NCI-H1105 treated with DMSO at 0.1 percent for 48 hours (cell line): ENCODE results near the gene GP9.

Experiments
- DNase-seq: peaks from one replicate; lab custom pipeline; 2025; lab: John Stamatoyannopoulos, UW

Gene GP9

DNA sequence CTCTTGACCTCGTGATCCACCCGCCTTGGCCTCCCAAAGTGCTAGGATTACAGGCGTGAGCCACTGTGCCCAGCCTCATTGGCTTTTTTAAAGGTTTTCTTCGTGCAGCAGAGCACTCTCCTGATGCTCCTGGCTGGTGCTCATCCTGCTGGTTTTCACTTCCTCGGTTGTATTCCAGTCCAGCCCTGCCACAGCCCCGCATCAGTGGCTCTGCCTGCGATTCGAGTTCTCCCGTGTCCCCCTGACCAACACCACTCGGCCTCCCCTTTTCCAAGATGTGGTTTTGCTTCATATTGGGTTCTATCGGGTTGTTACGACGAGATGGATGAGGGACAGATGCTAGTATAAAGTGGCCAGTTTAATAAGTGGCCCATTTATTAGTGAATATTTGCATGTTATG is 31.7 kb upstream of the GP9 start:
- no peak for DNase-seq

DNA sequence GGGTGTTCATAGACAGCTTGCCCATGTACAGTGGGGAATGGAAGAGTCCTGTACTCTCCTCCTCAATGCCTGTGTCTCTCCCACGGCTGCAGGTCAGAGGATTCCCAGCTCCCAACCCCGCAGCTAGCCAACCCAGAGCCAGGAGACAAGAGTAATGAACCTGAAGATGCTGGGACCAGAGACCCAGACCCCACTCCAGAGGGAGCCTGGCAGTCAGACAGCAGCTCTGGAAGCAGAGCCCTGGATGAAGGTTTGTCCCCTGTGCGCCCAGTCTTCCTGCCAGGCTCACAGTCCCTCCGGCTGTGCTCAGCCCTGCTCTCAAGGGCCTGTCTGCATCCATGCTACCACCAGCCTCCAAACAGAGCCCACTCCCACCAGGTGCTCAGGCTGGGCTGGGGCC is 30.0 kb upstream of the GP9 start:
- no peak for DNase-seq

DNA sequence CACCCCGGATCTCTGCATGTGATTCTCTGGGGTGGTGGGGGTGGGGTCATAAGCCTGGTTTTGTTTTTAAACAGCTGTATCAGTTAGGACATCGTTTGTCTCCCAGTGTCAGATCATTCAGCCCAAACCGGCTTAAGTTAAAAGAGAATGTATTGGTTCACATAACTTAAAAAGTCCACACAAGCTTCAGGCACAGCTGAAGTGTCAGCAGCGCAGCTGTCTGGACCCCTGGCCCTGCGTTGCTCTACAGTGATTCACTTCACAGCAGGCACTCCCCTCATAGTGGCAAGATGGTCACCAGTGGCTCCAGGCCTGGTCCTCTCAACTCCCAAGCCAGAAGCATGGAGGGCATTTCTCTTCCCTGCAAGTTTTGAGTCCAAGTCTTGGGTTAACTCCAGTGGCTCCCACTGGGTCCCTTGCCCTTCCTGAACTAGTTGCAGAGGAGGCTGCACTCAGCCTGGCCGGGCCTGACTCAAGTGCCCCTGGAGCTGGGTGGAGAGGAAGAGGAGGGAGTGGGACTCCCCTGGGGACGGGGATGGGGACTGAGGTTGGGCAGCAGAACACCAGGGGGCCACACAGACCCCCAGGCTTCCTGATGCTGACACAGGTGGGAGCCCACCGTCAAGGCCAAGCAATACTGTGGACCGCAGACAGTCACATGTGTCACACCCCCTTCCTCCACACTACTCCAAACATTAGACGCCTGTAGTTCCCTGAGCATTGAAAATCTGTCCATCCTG is 28.9 kb upstream of the GP9 start:
- DNase-seq: no peak

DNA sequence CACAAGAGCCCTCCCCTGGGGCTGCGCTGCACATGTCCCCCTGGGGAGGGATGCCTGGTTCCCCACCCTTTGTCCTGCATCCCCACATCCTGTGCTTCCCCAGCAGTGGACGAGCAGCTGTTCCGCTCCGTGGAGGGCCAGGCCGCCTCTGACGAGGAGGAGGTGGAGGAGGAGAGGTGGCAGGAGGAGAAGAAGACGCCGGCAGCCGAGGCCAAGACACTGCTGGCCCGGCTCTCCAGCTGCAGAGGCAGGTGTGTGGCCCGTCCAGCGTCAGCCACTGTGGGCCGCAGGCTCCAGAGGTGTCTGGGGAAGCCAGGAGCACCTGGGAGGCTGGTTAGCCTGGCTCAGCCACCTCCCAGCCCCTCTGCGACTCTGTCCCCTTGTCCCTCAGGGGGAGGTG is 27.9 kb upstream of the GP9 start:
- DNase-seq: no peak

DNA sequence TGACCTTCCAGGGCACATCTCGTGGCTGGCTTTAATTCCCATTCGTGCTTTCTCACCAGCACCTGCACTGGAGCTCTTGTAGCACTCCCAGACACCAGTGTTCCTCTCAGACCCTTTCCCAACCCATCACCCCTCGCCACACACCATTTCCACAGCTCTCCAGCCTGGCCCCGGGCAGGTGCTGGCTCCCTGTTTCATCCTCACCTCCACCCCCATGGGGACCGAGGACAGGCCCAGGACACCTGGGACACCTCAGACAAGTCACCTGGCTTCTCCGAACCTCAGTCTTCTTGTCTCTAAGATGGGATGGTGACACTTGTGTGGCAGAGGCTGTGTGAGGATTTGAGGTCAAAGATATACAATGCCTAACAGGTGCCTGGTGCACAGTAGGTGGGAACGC is 27.4 kb upstream of the GP9 start:
- DNase-seq: no peak

DNA sequence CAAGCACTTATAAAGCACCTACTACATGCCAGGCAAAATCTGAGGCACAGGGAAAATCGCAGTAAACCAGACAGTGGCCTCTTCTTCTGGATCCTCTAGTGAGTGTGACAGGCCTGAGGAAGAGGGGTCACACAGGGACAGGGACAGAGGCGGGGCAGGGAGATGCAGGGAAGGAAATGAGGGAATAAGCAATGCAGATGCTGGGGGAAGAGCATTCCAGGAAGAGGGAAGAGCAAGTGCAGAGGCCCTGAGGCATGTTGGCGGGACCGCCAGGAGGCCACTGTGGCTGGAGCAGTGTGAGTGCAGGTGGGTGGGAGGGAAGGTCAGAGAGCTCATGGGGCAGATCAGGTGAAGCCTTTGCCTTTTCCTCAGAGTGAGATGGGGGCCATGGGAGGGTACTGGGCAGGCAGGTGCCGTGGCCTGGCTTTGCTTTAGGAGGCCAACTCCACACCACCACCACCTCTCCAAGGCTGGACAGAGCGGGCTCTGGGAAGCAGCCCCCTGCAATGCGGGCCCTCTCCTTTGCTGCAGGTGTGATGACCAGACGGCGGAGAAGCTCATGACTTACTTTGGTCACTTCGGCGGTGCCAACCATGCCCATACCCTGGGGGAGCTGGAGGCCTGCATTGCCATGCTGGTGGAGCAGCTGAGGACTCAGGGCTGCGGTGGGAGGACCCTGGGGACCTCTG is 26.8 kb upstream of the GP9 start:
- no peak for DNase-seq

DNA sequence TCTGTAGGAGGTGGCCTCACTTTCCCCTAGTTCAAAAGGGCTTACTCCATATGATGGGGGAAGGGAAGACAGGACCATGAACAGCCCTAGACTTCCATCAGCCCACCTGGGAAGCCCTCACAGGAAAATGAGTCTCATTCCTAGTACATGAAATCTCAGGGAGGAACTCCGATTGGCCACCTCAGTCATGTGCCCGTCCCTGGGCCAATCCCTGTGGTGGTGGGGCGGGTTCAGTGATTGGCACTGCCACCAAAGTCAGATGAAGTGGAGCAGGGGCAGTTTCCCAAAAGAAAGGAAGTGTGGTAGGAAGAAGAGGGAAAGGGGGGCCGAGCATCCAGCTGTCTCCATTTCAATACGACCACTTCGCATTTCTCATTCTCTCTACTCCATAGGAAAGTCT is 25.9 kb upstream of the GP9 start:
- DNase-seq: no peak

DNA sequence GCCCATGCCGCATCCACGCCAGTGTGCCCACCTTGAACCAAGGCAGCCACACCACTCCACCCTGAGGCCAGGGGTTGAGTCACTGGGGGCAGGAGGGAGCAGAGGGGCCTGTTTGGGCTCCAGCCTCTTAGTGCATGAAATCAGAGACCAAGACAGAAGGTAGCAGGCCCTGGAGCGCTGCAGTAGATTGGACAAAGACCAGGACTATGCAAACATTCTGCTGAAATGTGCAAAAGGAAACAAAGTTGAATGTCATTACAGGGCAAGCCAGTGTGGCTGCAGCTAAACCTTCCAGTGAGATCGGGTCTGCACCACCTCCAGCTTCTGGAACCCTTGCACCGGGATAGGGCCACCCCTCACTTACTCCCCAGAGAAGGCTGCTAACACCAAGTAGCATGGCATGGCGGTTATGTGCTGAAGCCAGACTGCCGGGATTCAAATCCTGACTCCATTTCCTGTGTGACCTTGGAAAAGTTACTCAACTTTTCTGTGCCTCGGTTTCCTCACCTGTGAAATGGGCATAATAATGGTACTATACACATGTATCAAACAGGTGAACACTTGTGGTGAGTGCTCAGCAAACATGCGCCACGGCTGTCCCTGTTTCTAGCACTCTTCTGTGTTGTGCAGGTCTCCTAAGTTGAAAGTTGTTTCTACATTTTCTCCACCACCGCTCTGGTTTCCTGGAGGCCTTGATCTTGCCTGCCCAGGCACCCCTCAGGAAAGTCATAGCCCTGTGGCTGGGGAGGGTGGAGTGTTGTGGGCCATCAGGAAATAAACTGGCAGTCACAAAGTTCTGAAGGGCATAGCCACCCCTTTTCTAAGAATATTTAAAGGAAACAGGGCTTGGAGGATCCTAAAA is 25.0 kb upstream of the GP9 start:
- no peak for DNase-seq

DNA sequence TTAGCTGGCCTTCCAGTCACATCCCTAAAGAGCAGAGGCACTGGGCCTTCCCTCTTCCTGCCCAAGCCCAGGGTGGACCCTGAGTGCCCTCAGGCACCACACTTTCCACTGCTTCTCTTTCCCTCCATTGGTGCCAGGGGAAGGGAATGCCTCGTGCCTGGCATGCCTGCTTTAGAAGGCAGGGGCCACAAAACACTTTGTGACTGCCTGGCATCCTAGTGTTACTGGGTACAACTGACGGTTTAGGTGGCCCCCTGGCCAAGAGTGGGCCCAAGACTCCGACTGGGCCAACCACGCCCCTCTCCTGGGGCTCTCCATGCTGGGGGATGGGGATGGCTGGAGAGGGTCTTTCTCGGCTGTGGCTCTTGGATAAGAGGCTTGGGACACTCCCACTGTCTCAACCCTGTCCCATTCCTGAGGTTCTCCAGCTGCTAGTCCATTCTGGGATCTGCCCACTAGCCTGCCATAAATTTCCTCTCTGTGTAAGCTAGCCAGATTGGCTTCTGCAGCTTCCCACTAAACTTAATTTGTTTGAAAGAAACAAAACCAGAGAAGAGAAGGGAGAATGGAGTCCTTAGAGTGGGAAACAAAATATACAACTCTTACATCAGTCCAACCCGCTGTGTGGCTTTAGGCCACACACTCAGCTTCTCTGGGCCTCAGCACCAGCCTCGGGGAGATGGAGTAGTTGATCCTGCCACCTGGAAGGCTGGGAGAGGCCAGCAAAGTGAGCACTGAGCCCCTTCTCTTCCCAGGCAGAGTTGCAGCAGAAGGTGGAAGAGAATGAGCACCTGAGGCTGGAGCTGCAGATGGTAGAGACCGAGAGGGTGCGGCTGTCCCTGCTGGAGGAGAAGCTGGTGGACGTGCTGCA is 24.1 kb upstream of the GP9 start:
- DNase-seq: no peak

DNA sequence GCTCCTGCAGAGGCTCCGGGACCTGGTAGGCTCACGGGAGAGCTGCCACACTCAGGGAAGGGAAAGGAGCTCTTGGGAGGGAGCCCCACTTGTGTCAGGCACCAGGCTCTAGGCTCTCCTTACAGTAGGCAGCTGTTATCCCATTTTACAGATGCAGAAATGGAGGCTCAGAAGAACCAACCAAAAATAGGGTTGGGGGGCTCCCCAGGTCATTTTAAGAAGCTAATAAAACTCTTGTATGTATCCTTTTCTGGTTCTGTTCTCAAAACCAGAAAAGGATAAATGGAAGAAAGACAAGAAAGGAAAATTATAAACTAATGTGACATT is 23.5 kb upstream of the GP9 start:
- no peak for DNase-seq

DNA sequence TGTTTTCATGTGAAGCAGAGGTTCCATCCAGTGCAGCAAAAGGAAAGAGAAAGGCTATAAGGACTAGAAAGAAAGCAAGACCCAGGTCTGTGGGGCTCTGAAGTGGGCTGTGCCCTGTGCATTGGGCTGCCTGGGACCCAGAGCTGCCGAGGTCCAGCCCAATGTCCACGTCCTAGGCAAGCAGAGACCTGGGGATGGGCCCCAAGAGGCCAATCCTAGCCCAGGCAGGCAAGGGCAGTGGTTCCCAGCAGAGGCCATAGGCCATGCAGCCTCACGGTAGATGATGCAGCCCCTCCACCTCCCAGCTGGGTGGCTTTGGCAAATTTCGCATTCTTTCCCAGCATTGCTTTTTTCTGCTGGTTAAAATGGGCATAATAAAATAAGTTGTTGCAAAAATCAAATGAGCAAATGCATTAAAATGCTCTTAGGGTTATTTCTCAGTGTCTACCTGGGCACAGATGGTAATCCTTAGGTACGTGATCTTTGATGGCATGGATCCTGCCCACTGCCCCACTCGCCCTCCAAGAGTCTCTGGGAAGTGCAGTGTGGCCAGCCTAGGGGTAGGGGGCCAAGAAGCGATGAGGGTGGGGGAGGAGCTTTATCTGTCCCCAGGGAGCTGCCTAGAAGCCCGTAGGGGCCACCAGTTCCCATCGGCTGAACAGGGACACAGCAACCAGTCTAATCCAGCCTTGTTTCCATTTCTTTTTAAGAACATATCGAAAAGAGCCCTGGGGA is 22.3 kb upstream of the GP9 start:
- no peak for DNase-seq

DNA sequence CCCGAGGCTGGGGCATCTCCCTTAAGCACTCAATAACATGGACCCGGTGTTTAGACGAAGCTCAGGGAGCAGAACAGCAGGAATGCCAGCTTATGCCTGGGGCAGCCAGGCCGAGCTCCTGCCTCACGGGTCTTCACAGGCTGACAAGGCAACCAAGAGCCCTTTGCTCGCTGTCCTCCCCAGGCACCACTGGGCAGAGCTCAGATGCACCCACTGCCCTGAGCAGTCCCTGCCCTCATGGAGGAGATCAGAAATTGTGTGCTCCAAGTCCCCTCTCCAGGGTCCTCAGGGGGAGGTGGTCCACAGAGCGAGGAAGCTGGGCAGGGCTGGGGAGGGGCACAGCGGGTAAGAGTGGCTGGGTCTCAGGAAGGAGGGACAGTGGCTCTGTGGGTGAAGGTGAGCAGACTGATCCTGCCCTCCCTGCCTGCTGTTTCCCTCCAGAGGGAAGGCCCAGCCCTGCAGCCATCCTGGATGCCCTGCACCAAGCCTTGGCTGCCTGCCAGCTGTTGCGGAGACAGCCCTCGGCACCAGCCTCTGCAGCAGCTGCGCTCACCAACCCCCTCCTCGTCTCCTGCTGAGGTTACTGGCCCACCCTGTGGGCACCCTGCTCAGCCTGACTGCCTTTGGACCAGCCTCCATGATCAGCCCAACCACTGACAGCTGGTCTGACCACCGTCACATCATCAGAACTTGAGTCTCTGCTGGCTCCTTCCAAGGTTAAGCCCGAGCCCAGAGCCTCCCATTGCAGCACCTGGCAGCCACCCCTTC is 21.1 kb upstream of the GP9 start:
- DNase-seq: peak; percentile 91

DNA sequence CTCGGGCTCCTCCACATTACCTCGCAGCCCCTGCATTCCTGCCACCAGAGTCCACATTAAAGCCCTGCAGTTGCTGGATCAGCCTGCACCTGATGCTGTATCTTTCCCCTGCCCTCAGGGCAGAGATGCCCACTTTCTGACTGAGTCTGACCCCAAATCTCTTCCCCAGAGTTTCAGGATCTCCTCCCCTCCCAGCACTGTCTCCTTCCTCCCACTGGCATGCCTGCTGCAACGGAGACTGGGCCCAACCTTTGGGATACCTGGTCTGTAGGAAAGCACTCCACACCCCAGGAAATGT is 20.6 kb upstream of the GP9 start:
- DNase-seq: no peak

DNA sequence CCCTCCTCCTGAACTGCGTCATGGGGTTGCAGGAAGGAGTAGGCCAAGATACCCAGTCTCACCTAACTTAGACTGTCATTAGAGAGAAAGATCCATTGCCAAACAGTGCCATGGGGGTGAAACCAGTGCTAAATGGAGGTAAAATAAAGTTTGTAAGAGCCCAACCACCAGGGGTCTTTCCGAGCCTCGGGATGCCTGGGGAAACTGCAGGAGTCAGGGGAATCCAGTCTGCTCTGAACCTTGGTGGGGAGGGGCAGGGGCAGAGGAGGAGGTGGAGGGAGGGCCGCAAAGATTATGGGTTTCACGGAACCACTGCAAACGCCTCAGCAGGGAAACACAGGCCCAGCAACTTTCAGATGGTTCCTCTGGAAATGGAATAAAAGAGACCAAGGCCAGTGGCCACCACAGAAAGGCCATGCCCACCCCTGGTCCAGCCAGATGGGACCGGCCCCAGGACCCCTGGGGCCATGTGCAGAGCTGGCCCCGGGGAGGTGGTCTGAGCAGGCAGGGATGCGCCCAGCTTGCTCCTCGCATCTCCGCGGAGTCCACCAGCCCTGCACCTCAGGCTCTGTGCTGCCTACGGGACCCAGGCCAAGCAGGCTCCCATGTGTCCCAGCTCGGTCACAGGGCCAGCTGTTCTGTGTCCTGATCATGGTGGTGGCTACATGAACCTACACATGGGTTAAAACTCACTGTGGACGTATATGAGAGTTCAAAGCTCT is 19.8 kb upstream of the GP9 start:
- no peak for DNase-seq

DNA sequence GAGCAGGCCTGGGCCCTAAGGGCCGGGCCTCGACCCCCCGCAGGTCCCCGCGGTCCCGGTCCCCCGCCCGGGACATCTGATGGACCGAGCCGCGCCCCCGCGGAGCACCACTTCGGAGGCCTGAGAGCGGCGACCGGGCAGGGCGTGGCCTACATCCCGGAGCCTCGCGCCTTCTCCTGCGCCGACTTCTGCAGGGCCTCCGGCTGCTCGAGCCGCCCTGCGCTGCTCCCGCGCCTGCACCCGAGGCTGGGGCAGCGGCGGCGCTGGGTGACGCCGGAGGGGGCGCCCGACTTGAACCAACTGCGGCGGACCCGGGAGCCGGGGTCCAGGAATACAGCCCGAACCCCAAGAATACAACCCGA is 14.9 kb upstream of the GP9 start:
- no peak for DNase-seq

DNA sequence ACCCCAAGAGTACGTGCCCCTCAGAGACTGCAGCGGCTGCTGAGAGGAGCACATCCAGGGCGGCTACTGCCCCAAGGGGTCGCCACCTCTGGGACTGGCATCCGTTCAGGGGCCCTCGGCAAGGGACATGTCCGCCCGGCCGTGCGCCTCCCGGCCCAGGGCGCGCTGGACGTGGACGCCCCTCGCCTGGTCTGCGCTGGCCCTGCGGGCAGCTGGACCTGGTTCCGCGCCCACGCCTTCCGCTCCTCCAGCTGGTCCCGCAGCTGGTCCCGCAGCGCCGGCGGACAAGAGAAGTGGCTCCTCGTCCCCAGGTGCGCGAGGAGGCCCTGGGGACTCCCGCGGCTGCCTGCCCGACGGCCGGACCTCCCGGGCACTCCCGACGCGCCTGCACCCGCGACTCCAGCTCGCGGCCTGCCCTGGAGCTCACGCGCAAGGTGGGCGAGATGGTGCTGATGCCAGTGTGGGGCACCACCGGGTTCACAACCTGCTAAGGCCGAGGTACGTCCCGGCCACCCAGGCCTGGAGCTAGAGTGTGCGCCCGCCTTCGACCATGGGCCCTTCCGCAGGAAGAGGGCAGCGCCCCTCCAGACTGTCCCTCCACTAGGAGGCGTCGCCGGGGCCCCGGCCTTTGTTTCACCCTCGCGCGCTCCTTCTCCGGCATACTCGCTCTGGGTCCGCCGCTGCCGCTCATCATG is 14.4 kb upstream of the GP9 start:
- no peak for DNase-seq

DNA sequence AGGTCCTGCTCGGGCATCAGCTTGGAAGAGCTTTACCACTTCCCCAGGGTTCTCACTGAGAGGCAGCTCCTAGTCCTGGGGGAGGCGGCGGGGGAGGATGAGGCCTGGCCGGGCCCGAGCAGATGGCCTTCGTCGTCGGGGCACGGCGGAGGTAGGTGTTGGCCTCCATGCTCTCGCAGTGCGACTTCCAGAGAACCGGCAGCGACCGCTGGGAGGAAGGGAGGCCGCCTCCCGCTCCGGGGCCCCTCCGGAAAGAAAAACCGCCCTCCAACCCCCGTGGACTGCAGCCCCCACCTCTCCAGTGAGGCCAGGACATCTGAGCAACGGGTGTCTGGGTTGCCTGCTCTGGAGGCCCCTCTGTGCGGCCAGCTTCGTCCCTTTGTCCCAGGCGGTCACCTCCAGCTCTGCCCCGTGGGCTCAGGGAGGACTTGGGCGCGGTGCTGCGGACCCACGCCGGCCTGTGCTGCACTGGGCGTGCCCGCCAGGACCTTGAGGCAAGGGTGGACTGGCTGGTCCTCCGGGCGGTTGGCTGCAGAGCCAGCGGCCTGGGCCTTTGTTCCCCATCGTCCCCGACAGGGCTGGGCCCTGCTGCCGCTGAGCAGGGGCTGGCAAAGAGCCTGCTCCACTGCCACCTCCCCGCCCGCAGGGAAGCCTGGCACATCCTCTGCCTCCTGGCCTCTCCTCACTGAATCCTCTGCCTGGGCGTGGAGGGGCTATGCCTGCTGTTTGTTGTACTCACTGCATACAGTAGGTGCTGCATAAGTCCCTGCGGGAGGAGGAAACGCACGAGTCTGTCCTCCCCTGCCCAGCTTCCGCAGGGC is 13.6 kb upstream of the GP9 start:
- no peak for DNase-seq

DNA sequence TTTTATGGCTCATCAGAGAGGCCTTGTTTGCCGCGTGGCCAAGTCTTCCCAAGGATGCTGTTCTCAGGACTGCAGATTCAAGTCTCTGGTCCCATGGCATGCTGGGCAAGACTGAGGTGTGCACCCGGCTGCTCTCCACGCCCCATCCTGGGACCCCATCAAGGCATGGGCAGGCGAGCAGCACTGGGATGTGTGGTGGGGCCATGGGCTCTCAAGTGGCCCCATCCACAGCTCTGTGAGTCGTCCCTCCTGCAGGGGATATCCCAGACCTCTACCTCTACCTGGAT is 13.1 kb upstream of the GP9 start:
- no peak for DNase-seq
